Progenitor cell of endocrine pancreas (in vitro differentiated cells): ENCODE results near the gene PPFIBP1. TPM values are rescaled to one million over a fixed set of nuclear protein-coding genes. Genes with fewer than 3 reads are reported as not detected.

Source experiments
- DNase-seq: peaks from one replicate; pipeline ENCODE4 v3.0.0; 2021; ENCODE audit warnings: low spot score; ENCODE audit not compliant: unreplicated experiment
- H3K27ac Mint-ChIP-seq: 2 replicates; pipeline ENCODE4 v1.8.0; 2021; ENCODE audit warnings: mild to moderate bottlenecking, moderate library complexity, mixed read lengths
- H3K27me3 Mint-ChIP-seq: 2 replicates; pipeline ENCODE4 v1.8.0; 2021; ENCODE audit warnings: mixed read lengths
- H3K36me3 Mint-ChIP-seq: 2 replicates; pipeline ENCODE4 v1.8.0; 2022; ENCODE audit warnings: mixed read lengths; ENCODE audit not compliant: insufficient read depth
- H3K4me1 Mint-ChIP-seq: 2 replicates; pipeline ENCODE4 v1.8.0; 2021; ENCODE audit warnings: low read depth, mixed read lengths
- H3K4me3 Mint-ChIP-seq: 2 replicates; pipeline ENCODE4 v1.8.0; 2021; ENCODE audit warnings: low read depth, mild to moderate bottlenecking, moderate library complexity, mixed read lengths
- H3K9me3 Mint-ChIP-seq: 2 replicates; pipeline ENCODE4 v1.8.0; 2021; ENCODE audit warnings: low read depth, mixed read lengths
- CTCF ChIP-seq: fragments of 200-600 bp; sonication (generic); IDR thresholded peaks from one replicate; pipeline ENCODE4 v1.5.0; 2021; ENCODE audit warnings: antibody characterized with exemption, mild to moderate bottlenecking; ENCODE audit not compliant: unreplicated experiment
- total RNA-seq: library from RNA; stranded (reverse); gene quantifications from 2 replicates; pipeline ENCODE4 v1.2.1, GENCODE V29; 2021

Gene PPFIBP1
- total RNA-seq, 1 donor from 2014 or later = 85.4 TPM

GRCh38 chr12:27498149-27498548 is 25.9 kb upstream of the PPFIBP1 start:
- H3K9me3 Mint-ChIP-seq = peaks cover 4% of the 10 kb centered on the region
- no peak overlapping the region for H3K27ac Mint-ChIP-seq
- H3K27me3 Mint-ChIP-seq = no peaks in the 10 kb centered on the region
- H3K36me3 Mint-ChIP-seq = no peaks in the 10 kb centered on the region
- no peak overlapping the region for H3K4me3 Mint-ChIP-seq
- no peaks in the 10 kb centered on the region for H3K4me1 Mint-ChIP-seq
- TF ChIP-seq CTCF = no peak
- no peak for DNase-seq

- Mint-ChIP-seq H3K27ac (no peak overlapping the region), H3K36me3 (no peaks in the 10 kb centered on the region), H3K9me3 (peaks cover 4% of the 10 kb centered on the region), H3K4me3 (no peak overlapping the region), H3K27me3 (no peaks in the 10 kb centered on the region), H3K4me1 (no peaks in the 10 kb centered on the region)
- no peak for DNase-seq
- TF ChIP-seq CTCF = no peak
Observed at GRCh38 chr12:27498761-27499160, 25.2 kb upstream of the PPFIBP1 start.

GRCh38 chr12:27499377-27499776 is 24.6 kb upstream of the PPFIBP1 start:
- DNase-seq = no peak
- Mint-ChIP-seq H3K9me3 (peaks cover 4% of the 10 kb centered on the region), H3K27me3 (no peaks in the 10 kb centered on the region), H3K4me1 (no peaks in the 10 kb centered on the region), H3K27ac (no peak overlapping the region), H3K36me3 (no peaks in the 10 kb centered on the region), H3K4me3 (no peak overlapping the region)
- TF ChIP-seq CTCF = no peak

GRCh38 chr12:27500546-27500945 is 23.5 kb upstream of the PPFIBP1 start:
- no peak for TF ChIP-seq CTCF
- Mint-ChIP-seq H3K4me3 (no peak overlapping the region), H3K27ac (no peak overlapping the region), H3K4me1 (no peaks in the 10 kb centered on the region), H3K27me3 (no peaks in the 10 kb centered on the region), H3K9me3 (peaks cover 4% of the 10 kb centered on the region), H3K36me3 (no peaks in the 10 kb centered on the region)
- DNase-seq = no peak

- Mint-ChIP-seq H3K4me3 (no peak overlapping the region), H3K4me1 (no peaks in the 10 kb centered on the region), H3K27ac (no peak overlapping the region), H3K9me3 (peaks cover 10% of the 10 kb centered on the region), H3K27me3 (no peaks in the 10 kb centered on the region), H3K36me3 (no peaks in the 10 kb centered on the region)
- TF ChIP-seq CTCF = no peak
- no peak for DNase-seq
Observed at GRCh38 chr12:27502021-27502435, 22.0 kb upstream of the PPFIBP1 start.
